ENCODE data around the gene CLPTM1.

DNA sequence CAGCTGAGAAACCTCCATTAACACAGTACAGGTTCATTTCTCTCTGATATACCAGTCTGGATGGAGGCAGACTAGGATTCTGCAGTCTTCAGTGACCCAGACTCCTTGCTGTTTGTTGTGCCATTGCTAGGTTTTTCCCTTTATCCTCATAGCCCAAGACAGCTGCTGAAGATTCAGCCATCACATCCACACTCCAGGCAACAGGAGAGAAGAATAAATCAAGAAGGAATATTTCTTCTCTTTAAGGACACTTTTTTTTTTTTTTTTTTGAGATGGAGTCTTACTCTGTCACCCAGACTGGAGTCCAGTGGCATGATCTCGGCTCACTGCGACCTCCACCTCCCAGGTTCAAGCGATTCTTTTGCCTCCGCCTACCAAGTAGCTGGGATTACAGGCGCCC, 14.3 kb downstream of the CLPTM1 start:
- no peak for TF ChIP-seq EZH2 (IDR thresholded peaks at IDR 0.05)
- no peak for TF ChIP-seq FOXP2 (optimal IDR thresholded peaks at IDR 0.05; ENCODE audit: control extremely low read depth, extremely low read length, insufficient read depth)
- no peak for TF ChIP-seq POLR2AphosphoS5 (IDR thresholded peaks at IDR 0.05; ENCODE audit: borderline replicate concordance, low read depth, low read length)
